ENCODE results near the gene PTTG2. TPM values are rescaled to one million over a fixed set of nuclear protein-coding genes. Genes with fewer than 3 reads are reported as not detected.

Gene PTTG2
- total RNA-seq = not detected in 2 replicates

GRCh38 chr4:37960098-37960497 is at the start of gene PTTG2:
TSS of gene PTTG2 (plus strand) at chr4:37960398. CDS start at chr4:37960435, 37 bp downstream.

Other genes starting within 250 kb of the PTTG2 start
- gene PGM2, start 133.7 kb upstream of the PTTG2 start, total RNA-seq = 17.7 and 24.7 TPM in 2 replicates
- 50.4 and 93.2 TPM in 2 replicates for gene TBC1D1, start 69.3 kb upstream of the PTTG2 start, total RNA-seq